NOMO-1 (cell line): ENCODE measurements around the gene SMAD4.
"Not testable (repeated sequence)": the region's sequence is repeated elsewhere in the genome, so short reads cannot be mapped to it uniquely, and the experiment has no call there.

Experiments used
- DNase-seq, 2 experiments: peaks; one replicate each; lab custom pipeline; 2025; ENCODE audit not compliant: unreplicated experiment in 2 of 2; lab: John Stamatoyannopoulos, UW

The SMAD4 gene

GRCh38 chr18:51029694-51030536 is at the start of gene SMAD4:
Gene SMAD4, plus strand, starts transcription at chr18:51030213. Its CDS starts 16,834 bp downstream, at chr18:51047047.
- DNase-seq: peak; percentile 87 to 92

DNA sequence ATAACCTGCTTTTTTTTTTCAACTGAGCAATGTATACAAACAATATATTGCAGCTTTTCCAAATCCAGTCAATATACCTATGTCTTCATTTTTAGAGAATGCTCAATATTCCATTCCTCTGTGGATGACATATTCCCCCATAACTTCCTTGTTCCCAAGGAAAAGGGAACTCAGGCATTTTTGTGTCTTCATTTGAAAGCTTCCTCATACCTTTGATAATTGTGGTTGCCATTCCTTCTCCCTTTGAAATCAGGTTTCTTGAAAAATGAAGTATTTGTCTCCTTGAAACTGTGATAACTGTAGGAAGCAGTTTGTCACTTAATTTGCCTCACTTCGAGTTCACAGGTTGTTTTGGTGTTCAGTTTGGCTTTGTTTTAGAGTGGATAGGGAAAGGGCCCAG is 48.6 kb upstream of the SMAD4 start:
- DNase-seq: no peak

GRCh38 chr18:50982086-50982801 is 47.8 kb upstream of the SMAD4 start:
- no peak for DNase-seq

GRCh38 chr18:50982802-50983179 is 47.2 kb upstream of the SMAD4 start:
- no peak for DNase-seq

DNA sequence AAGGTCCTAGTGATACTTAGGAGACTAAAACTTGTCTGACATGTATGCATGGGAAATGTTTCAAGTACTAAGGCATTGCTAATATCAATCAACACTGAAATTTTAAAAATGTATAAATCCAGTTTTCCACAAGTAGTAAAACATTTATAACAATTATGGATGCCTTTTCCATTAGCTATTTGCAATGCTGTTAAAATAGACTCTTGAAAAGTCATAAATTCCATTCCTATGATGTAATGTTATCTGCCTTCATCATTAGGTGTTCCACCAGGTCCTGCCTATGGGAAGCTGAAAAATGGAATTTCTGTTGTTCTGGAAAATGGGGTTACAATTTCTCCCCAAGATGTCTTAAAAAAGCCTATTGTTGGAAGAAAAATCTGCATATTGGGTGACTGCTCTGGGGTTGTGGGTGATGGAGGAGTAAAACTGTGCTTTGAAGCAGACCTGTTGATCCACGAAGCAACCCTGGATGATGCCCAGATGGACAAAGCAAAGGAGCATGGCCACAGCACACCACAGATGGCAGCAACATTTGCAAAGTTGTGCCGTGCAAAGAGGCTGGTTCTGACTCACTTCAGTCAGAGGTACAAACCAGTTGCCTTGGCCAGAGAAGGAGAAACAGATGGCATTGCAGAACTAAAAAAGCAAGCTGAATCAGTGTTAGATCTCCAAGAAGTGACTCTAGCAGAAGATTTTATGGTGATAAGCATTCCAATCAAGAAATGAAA is 43.5 kb upstream of the SMAD4 start:
- DNase-seq: no peak

- DNase-seq: no peak
Measured at GRCh38 chr18:50987261-50987660, 42.8 kb upstream of the SMAD4 start.

DNA sequence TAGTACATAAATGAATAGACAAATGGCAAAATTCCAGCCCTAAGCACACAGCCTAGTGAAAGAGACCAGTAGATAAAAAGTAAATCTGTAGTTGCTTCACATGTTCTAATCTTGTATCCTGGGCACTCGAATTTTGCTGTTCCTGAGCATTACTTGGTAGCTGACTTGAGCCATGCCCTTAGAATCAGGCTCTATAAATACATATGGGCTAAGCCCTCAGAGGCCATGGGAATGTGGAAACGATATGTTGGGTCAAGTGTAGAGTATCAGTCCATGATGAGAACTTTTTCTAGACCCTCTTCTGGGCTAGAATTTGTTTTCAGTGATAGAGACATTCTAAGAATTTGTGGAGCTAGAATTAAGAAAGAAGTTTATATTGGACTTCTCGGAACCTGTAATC is 40.3 kb upstream of the SMAD4 start:
- DNase-seq: no peak

- no peak for DNase-seq
Measured at GRCh38 chr18:50992351-50992762, 37.7 kb upstream of the SMAD4 start.

DNA sequence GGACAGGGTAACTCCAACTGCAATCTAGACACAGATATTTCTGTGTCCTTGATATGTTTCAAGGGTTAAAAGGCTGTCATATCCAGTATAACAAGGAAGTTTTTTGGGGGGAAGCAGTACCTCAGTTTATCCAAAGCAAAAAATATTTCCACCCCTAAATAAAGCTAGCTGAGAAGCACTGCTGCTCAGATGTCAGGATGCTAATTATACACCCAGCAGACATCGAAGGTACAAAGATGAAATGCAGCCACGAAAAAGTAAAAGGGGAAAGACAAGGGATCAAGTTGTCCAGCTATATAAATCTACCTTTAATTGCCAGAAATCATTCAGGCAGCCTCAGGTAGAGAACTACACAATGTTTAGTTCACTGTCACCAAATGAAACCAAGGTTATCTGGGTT is 36.0 kb upstream of the SMAD4 start:
- no peak for DNase-seq

DNA sequence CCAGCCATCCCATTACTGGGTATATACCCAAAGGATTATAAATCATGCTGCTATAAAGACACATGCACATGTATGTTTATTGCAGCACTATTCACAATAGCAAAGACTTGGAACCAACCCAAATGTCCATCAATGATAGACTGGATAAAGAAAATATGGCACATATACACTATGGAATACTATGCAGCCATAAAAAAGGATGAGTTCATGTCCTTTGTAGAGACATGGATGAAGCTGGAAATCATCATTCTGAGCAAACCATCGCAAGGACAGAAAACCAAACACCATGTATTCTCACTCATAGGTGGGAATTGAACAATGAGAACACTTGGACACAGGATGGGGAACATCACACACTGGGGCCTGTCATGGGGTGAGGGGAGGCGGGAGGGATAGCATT is 26.8 kb upstream of the SMAD4 start:
- not testable (repeated sequence) for DNase-seq

DNA sequence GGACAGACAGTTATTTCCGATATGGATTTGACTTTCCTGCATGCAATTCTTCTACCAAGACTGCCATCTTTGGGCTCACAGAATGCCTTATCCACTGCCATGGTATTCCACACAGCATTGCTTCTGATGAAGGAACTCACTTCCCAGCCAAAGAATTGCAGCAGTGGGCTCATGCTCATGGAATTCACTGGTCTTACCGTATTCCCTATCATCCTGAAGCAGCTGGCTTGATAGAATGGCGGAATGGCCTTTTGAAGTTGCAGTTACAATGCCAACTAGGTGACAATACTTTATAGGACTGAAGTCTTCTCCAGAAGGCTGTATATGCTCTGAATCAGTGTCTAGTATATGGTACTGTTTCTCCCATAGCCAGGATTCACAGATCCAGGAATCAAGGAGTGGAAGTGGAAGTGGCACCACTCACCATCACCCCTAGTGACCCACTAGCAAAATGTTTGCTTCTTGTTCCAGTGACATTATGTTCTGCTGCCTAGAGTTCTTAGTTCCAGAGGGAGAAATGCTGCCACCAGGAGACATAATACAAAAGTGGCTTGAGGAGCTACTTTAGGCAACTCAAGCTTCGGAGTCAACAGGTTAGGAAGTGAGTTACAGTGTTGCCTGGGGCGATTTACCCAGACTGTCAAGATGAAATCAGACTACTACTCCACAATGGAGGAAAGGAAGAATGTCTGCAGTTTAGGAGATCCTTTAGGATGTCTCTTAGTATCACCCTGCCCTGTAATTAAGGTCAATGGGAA is 23.8 kb upstream of the SMAD4 start:
- DNase-seq: no peak

- no peak for DNase-seq
Measured at GRCh38 chr18:51006948-51007789, 22.8 kb upstream of the SMAD4 start.

DNA sequence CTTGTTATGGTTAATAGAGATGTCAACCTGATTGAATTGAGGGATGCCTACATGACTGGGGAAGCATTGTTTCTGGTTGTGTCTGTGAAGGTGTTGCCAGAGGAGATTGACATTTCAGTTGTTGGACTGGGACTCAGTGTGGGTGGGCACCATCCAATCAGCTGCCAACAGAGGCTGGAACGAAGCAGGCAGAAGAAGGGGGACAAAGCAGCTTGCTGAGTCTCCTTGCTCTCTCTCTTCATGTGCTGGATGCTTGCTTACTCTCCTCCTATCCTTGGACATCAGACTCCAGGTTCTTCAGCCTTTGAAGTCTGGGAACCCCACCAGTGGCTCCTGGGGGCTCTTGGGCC is 22.2 kb upstream of the SMAD4 start:
- no peak for DNase-seq

DNA sequence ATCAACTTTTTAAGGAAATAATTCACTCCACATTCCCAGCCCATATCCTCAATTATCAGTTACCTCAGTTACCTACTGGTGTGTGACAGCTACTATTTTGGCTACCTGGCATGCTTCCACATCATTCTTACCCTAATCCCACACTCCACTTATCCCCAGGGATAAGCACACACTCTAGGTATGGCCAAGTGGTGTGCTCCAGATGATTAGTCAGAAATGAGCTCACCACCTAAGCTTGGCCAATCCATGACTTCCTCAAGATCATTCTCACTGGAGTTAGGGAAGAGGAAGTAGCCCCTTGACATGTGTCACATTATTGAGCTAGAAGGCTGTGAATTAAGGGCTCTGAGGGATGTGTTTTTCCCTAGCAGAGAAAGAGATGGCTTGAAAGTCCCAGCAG is 20.9 kb upstream of the SMAD4 start:
- DNase-seq: peak in 1 of 2 experiments; percentile 47

DNA sequence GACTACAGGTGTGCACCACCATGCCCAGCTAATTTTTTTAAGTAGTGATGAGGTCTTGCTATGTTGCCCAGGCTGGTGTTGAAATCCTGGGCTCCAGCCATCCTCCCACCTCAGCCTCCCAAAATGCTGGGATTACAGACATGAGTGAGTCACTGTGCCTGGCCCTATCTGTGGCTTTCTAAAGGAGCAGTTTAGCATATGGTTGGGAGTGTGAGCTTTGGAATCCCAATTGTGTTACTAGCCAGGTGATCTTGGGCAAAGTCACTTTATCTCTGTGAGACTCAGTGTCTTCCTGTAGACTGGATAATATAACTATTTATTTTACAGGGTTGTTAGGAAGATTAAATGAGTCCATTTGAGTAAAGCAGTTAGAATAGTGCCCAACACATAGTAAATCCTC is 19.8 kb upstream of the SMAD4 start:
- DNase-seq: no peak

DNA sequence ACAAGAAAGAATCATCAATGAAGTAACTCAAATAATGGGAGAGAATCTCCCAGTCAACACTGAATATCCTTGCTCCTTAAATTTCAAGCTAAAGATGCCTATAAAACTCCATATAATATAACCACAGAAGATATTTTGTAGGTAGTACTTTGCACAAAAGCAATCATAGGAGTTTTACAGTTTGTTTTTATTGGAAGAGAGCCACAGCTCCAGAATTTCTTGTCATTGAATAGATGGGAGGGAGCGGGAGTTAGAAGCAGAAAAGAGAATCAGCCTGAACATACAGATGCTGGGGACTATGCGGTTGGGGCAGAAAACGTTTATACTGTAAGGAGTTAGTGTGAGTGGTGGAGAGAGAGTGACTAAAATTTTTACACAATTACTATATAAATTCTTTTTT is 18.3 kb upstream of the SMAD4 start:
- no peak for DNase-seq

DNA sequence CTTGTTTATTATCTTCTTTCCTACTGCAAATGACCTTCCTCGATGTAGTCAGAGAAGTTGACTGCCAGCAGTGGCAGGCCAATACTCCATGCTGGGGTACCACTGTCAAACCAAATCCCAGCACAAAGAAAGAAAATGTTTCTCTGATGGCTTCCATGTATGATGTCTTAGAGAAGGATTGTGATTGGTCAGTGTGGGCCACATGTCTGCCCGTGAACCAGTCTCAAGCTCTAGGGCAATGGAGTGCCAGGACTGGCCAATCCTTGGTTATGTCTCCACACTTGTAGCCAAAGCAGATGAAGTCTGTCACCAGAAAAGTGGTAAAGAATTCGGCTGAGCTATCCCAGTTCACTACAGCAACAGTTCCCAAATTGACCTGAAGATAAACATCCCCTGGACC is 17.6 kb upstream of the SMAD4 start:
- no peak for DNase-seq

DNA sequence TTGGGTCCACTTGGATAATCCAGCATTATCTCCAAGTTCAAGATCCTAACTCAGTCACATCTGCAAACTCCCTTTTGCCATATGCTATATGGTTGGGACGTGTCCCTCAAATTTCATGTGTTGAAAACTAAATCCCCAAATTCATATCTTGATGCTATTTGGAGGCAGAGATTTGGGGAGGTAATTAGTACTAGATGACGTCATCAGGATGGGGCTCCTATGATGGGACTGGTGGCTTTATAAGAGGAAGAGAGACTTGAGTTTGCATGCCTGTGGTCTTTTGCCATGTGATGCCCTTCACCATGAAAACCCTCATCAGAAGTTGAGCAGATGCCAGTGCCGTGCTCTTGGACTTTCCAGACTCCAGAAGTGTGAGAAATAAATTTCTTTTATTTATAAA is 16.8 kb upstream of the SMAD4 start:
- no peak for DNase-seq

DNA sequence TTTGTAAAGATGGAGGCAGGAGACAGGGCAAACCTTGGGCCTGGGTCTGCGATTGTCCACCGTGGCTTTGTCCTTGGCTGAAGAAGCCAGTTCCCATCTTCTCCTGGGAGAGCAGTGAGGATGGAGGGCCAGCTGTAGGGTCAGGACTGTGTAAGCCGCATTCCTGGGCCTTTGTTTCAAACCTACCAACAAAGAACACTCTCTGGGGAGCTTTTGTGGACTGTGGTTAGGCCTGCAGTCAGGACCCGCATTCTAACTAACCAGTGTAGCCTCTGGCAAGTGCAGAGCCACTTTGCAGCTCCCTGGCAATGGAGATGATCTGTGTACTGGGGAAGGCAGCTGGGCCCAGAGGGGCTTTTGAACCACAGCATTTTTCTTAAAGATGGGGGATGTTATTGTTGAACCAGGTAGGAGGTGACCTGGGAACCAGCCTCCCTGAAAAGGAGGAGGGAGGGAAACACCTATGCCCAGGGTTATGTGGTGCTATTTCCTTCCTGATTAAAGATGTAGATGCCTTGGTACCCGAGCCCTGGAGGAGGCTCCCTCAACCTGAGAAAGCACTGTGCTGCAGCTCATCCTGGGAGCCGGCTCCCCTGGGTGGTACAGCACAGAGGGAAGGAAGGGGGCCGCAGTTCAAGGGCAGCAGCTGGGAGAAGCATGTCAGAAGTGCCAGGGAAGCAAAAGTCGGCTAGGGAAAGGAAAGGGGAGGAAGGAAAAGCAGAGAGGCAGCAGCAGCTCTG is 12.7 kb upstream of the SMAD4 start:
- no peak for DNase-seq
